Astrocyte of the cerebellum (primary cell): ENCODE measurements around the gene DNMT1.
"Not testable (repeated sequence)": the region's sequence is repeated elsewhere in the genome, so short reads cannot be mapped to it uniquely, and the experiment has no call there.

Experiments
- DNase-seq: peaks from one replicate; pipeline ENCODE4 v3.0.0-alpha.2; 2011; ENCODE audit warnings: low read depth
- H3K4me3 ChIP-seq: 2 replicates; pipeline ENCODE4 v1.5.1; 2011; ENCODE audit warnings: mild to moderate bottlenecking, low read depth, low read length, moderate library complexity
- in situ Hi-C: cut with HindIII; loops from 2 replicates; pipeline ENCODE4 v1.10.0; 2017; ENCODE audit warnings: low sequenced_read_pairs
- TF ChIP-seq, protein P1 (sequence below): IDR thresholded peaks from 2 replicates; pipeline ENCODE4 v1.5.1; 2012; ENCODE audit warnings: low read length, low read depth, moderate library complexity, mild to moderate bottlenecking; ENCODE audit errors: missing control alignments

DNMT1 gene

DNA sequence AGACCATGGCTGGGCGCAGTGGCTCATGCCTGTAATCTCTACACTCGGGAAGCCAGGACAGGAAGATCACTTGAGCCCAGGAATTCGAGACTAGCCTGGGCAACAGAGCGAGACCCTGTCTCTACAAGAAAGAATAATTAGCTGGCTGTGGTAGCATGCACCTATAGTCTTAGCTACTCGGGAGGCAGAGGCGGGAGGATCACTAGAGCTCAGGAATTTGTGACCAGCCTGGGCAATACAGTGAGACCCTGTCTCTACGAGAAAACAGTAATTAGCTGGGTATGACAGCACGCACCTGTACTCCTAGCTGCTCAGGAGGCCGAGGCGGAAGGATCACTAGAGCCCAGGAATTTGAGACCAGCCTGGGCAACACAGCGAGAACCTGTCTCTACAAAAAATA lies 7.4 kb downstream of the DNMT1 start:
- no peak overlapping the region for H3K4me3 ChIP-seq
- in situ Hi-C loops = no loop called here
- TF ChIP-seq, protein P1, sequence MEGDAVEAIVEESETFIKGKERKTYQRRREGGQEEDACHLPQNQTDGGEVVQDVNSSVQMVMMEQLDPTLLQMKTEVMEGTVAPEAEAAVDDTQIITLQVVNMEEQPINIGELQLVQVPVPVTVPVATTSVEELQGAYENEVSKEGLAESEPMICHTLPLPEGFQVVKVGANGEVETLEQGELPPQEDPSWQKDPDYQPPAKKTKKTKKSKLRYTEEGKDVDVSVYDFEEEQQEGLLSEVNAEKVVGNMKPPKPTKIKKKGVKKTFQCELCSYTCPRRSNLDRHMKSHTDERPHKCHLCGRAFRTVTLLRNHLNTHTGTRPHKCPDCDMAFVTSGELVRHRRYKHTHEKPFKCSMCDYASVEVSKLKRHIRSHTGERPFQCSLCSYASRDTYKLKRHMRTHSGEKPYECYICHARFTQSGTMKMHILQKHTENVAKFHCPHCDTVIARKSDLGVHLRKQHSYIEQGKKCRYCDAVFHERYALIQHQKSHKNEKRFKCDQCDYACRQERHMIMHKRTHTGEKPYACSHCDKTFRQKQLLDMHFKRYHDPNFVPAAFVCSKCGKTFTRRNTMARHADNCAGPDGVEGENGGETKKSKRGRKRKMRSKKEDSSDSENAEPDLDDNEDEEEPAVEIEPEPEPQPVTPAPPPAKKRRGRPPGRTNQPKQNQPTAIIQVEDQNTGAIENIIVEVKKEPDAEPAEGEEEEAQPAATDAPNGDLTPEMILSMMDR = no peak
- DNase-seq = no peak

DNA sequence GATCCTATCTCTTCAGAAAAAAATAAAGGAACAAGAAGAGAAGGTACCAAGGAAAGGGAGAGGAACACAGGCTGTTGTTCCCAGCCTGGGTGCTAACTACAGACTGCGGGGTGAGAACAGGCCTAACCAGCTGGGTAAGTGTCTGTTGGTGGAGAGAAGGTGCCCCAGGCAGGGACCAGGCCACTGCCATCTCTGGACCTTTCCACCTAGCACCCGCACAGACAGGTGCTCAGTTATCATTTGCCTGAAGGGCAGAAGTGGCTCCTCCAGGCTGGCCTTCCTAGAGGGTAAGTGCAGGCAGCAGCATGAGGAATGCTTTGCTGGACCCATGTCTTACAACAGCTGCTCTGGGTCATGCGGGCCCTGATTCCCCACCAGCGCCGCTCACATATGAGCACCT lies 10.1 kb downstream of the DNMT1 start:
- no peak overlapping the region for H3K4me3 ChIP-seq
- DNase-seq = no peak
- TF ChIP-seq, protein P1 = no peak
- in situ Hi-C loops = no loop called here

DNA sequence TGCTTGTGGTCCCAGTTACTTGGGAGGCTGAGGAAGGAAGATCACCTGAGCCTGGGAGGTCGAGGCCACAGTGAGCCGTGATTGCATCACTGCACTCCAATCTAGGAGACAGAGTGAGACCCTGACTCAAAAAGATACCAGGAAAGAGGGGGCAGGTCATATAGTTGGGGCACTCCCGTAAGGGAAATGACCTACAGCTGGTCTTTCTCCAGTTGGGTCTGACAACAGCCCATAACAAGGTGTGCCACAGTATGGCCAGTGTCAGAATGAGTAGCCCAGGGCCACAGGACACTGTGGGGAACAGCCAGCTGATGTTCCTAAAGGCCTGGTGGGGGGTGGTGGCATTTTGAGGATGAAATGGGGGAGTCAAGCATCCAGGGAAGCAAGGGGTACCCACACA lies 10.8 kb downstream of the DNMT1 start:
- TF ChIP-seq, protein P1 = no peak
- in situ Hi-C loops = no loop called here
- no peak overlapping the region for H3K4me3 ChIP-seq
- no peak for DNase-seq

DNA sequence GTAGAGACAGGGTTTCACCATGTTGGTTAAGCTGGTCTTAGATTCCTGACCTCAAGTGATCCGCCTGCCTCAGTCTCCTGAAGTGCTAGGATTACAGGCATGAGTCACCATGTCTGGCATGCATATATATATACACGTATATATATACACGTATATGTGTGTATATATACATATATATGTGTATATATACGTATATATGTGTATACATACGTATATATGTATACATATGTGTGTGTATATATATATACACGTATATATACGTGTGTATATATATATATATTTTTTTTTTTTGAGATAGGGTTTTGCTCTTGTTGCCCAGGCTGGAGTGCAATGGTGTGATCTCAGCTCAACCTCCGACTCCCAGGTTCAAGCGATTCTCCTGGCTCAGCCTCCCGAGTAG lies 11.9 kb downstream of the DNMT1 start:
- H3K4me3 ChIP-seq = no peak overlapping the region
- TF ChIP-seq, protein P1 = no peak
- in situ Hi-C loops = no loop called here

DNA sequence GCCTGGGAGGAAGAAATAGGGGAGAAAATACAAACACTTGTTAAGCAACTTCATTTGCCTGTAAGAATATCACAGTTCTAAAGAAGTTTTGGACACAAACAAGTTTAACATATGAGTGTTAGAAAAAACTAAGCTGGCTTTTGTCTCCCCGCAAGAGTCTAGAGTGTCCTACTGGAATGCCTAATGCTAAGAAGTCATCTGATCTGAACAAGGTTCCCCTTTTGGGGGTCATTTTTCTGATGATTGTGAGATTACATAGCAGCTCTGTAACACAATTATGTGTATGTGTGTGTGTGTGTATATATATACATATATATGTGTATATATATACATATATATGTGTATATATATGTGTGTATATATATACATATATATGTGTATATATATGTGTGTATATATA lies 12.7 kb downstream of the DNMT1 start:
- DNase-seq = no peak
- TF ChIP-seq, protein P1 = no peak
- H3K4me3 ChIP-seq = no peak overlapping the region
- in situ Hi-C loops = no loop called here

More for the DNA sequence above, 11.9 kb downstream of the DNMT1 start:
- no peak for DNase-seq

DNA sequence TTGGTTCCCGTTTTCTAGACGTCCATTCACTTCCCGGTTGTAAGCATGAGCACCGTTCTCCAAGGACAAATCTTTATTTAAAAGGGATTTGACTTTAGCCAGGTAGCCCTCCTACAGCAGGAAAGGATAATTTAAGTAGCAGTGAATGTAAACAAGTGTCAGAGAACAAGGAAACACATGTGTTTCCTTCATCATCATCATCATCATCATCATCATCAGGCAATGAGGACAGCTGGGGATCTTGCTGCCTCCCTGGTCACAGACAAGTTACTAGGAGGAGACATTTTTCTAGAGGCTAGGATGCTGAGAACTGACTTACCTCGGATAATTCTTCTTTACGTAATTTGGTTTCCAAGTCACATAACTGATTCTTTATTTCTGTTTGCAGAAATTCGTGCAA lies 14.3 kb downstream of the DNMT1 start:
- TF ChIP-seq, protein P1 = no peak
- DNase-seq = no peak
- in situ Hi-C loops = no loop called here
- no peak overlapping the region for H3K4me3 ChIP-seq

DNA sequence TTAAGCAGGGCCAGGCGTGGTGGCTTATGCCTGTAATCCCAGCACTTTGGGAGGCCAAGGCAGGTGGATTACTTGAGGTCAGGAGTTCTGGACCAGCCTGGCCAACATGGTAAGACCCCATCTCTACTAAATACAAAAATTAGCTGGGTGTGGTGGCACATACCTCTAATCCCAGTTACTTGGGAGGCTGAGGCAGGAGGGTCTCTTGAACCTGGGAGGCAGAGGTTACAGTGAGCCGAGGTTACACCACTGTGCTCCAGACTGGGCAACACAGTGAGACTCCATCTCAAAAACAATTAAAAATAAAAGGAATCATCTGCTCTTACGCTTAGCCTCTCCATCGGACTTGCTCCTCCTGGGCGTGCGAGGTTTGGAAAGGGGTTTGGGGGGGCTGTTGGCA lies 14.7 kb downstream of the DNMT1 start:
- in situ Hi-C loops, H3K4me3 ChIP-seq, DNase-seq: not testable (repeated sequence)
